Stomach (tissue), 9 donors: ENCODE results near the gene PLA2G4B. TPM values are rescaled to one million over a fixed set of nuclear protein-coding genes. Genes with fewer than 3 reads are reported as not detected.

Experiments used
- DNase-seq, 2 donors: peaks; one replicate each; pipeline versions ENCODE4 v3.0.0 to v3.0.0-alpha.2; 2013 to 2019
- H3K27ac ChIP-seq, 5 donors: fragments of 200-600 bp in 4 of 5; sonication (generic) in 4 of 5; one replicate each; pipeline ENCODE4 v1.5.1; 2013 to 2019; ENCODE audit warnings: mild to moderate bottlenecking in 1 of 5, moderate library complexity in 1 of 5
- H3K27me3 ChIP-seq, 3 donors: fragments of 200-600 bp; sonication (generic); one replicate each; pipeline ENCODE4 v1.5.1; 2017 to 2019; ENCODE audit warnings: mixed run types in 1 of 3
- H3K36me3 ChIP-seq, 4 donors: fragments of 200-600 bp; sonication (generic); 1 replicate in 3 of 4; 2 replicates in 1 of 4; pipeline ENCODE4 v1.5.1; 2016 to 2019
- H3K4me1 ChIP-seq, 4 donors: fragments of 200-600 bp; sonication (generic); one replicate each; pipeline ENCODE4 v1.5.1; 2016 to 2019
- H3K4me3 ChIP-seq, 4 donors: fragments of 200-600 bp; sonication (generic) in 3 of 4; one replicate each; pipeline ENCODE4 v1.5.1; 2016 to 2019; ENCODE audit warnings: mild to moderate bottlenecking in 1 of 4
- H3K9me3 ChIP-seq, 4 donors: fragments of 200-600 bp; sonication (generic); one replicate each; pipeline ENCODE4 v1.5.1; 2016 to 2019
- CTCF ChIP-seq, 7 experiments: fragments of 450-650 bp in 4 of 7; fragments of 200-600 bp in 3 of 7; sonication (generic) in 3 of 7; IDR thresholded peaks; one replicate each; pipeline ENCODE4 v1.5.1; 2016 to 2019; ENCODE audit warnings: antibody characterized with exemption in 7 of 7, control low read depth in 2 of 7, mild to moderate bottlenecking in 1 of 7
- EP300 ChIP-seq: sonication (generic); formaldehyde crosslinking; IDR thresholded peaks from one replicate; pipeline ENCODE4 v1.6.1; 2017; ENCODE audit warnings: antibody characterized with exemption
- POLR2A ChIP-seq, 4 donors: fragments of 450-650 bp; IDR thresholded peaks; one replicate each; pipeline ENCODE4 v1.6.1; 2016; ENCODE audit warnings: antibody characterized with exemption in 4 of 4, control low read depth in 2 of 4, mild to moderate bottlenecking in 1 of 4, moderate library complexity in 1 of 4
- POLR2AphosphoS5 ChIP-seq, 3 donors: sonication (generic); formaldehyde crosslinking; IDR thresholded peaks; one replicate each; pipeline ENCODE4 v1.6.1; 2016; ENCODE audit warnings: antibody characterized with exemption in 3 of 3
- WGBS, 5 donors: extraction: QIAGEN DNeasy Blood & Tissue Kit in 3 of 5; methylation state at CpG; one replicate each; pipeline versions ENCODE4 v1.1.5 to v1.1.7; 2013 to 2018; 5-methylcytosine and 5-hydroxymethylcytosine counted together
- intact Hi-C: fragments of 100-400 bp; cut with DNase I; formaldehyde crosslinking; loops from one replicate; pipeline ENCODE4 v1.15.1; 2023; ENCODE audit warnings: low total_unique reads
- polyA plus RNA-seq, 3 donors: library from polyadenylated mRNA; stranded (reverse); fragments of 200-250 nt; gene quantifications; one replicate each; pipeline ENCODE4 v1.2.3, GENCODE V29; 2013
- total RNA-seq, 5 donors: library from RNA; depleted of rRNA; stranded (reverse); fragments of >200 nt; gene quantifications; one replicate each; pipeline versions ENCODE4 v1.1.0 to v1.2.3, GENCODE V29; 2014 to 2016
- donor health status: healthy with polysubstance abuse.
- donor health status: Bipolar disorder and iron deficiency.
- donor health status: healthy.

PLA2G4B gene
- total and polyA plus RNA-seq, 8 donors: 2.6 to 71.2 (median 14.0) TPM

- WGBS, 5 donors: 87 to 95% (median 95%) methylated on average over 10 of the region's 10 CpGs
- H3K36me3 ChIP-seq: no peaks in the 10 kb centered on the region
- peaks cover 12 to 34% (median 22%) of the 10 kb centered on the region in 4 donors for H3K4me1 ChIP-seq
- intact Hi-C loops: no loop called here
- no peak overlapping the region for H3K27ac ChIP-seq
- no peaks in the 10 kb centered on the region for H3K9me3 ChIP-seq
- DNase-seq: no peak
- H3K27me3 ChIP-seq: peaks cover 0 to 29% (median 11%) of the 10 kb centered on the region in 3 donors
- TF ChIP-seq EP300: no peak
- TF ChIP-seq CTCF (IDR thresholded peaks at IDR 0.05): no peak
- no peak for TF ChIP-seq POLR2AphosphoS5 (IDR thresholded peaks at IDR 0.05)
- no peak for TF ChIP-seq POLR2A (IDR thresholded peaks at IDR 0.05)
- no peak overlapping the region for H3K4me3 ChIP-seq
Observed at GRCh38 chr15:41879321-41879845, 40.7 kb downstream of the PLA2G4B start.

- TF ChIP-seq POLR2AphosphoS5 (IDR thresholded peaks at IDR 0.05): no peak
- no peak for TF ChIP-seq CTCF (IDR thresholded peaks at IDR 0.05)
- TF ChIP-seq POLR2A (IDR thresholded peaks at IDR 0.05): no peak
- no peak for TF ChIP-seq EP300
- intact Hi-C loops: no loop called here
- H3K4me3 ChIP-seq: no peak overlapping the region
- peaks cover 0 to 29% (median 11%) of the 10 kb centered on the region in 3 donors for H3K27me3 ChIP-seq
- peaks cover 12 to 34% (median 22%) of the 10 kb centered on the region in 4 donors for H3K4me1 ChIP-seq
- H3K9me3 ChIP-seq: no peaks in the 10 kb centered on the region
- DNase-seq: no peak
- 89 to 100% (median 94%) methylated on average over 5 to 10 of the region's 10 CpGs for WGBS, 5 donors
- no peak overlapping the region for H3K27ac ChIP-seq
- H3K36me3 ChIP-seq: no peaks in the 10 kb centered on the region
Observed at GRCh38 chr15:41880156-41880877, 41.7 kb downstream of the PLA2G4B start.

- WGBS, 5 donors: 82 to 90% (median 89%) methylated on average over 8 of the region's 8 CpGs
- no peak for DNase-seq
- no peak for TF ChIP-seq CTCF (IDR thresholded peaks at IDR 0.05)
- TF ChIP-seq EP300: no peak
Observed at GRCh38 chr15:41881086-41881485, 42.4 kb downstream of the PLA2G4B start.

GRCh38 chr15:41881550-41881919, 42.9 kb downstream of the PLA2G4B start:
- H3K9me3 ChIP-seq: no peaks in the 10 kb centered on the region
- H3K4me1 ChIP-seq: peaks cover 12 to 30% (median 22%) of the 10 kb centered on the region in 4 donors
- H3K4me3 ChIP-seq: peak overlapping the region; percentile 39 to 45 (median 42)
- peaks cover 0 to 29% (median 11%) of the 10 kb centered on the region in 3 donors for H3K27me3 ChIP-seq
- intact Hi-C loops: no loop called here
- 31 to 48% (median 35%) methylated on average over 5 to 10 of the region's 10 CpGs for WGBS, 5 donors
- TF ChIP-seq POLR2A (IDR thresholded peaks at IDR 0.05): no peak
- TF ChIP-seq CTCF (IDR thresholded peaks at IDR 0.05): no peak
- no peak for TF ChIP-seq EP300
- TF ChIP-seq POLR2AphosphoS5 (IDR thresholded peaks at IDR 0.05): no peak
- no peak for DNase-seq
- H3K36me3 ChIP-seq: no peaks in the 10 kb centered on the region
- H3K27ac ChIP-seq: peak overlapping the region in 1 of 5 donors; percentile 13

More at GRCh38 chr15:41881086-41881485, 42.4 kb downstream of the PLA2G4B start:
- H3K9me3 ChIP-seq: no peaks in the 10 kb centered on the region
- peaks cover 12 to 34% (median 22%) of the 10 kb centered on the region in 4 donors for H3K4me1 ChIP-seq
- H3K36me3 ChIP-seq: no peaks in the 10 kb centered on the region
- intact Hi-C loops: no loop called here
- no peak overlapping the region for H3K27ac ChIP-seq
- peaks cover 0 to 29% (median 11%) of the 10 kb centered on the region in 3 donors for H3K27me3 ChIP-seq
- no peak overlapping the region for H3K4me3 ChIP-seq
